ENCODE measurements around the gene CNTN2. TPM values are rescaled to one million over a fixed set of nuclear protein-coding genes. Genes with fewer than 3 reads are reported as not detected.
A peak's percentile ranks its signal among the peaks of the same experiment; 100 is the strongest.

CNTN2 gene, protein sequence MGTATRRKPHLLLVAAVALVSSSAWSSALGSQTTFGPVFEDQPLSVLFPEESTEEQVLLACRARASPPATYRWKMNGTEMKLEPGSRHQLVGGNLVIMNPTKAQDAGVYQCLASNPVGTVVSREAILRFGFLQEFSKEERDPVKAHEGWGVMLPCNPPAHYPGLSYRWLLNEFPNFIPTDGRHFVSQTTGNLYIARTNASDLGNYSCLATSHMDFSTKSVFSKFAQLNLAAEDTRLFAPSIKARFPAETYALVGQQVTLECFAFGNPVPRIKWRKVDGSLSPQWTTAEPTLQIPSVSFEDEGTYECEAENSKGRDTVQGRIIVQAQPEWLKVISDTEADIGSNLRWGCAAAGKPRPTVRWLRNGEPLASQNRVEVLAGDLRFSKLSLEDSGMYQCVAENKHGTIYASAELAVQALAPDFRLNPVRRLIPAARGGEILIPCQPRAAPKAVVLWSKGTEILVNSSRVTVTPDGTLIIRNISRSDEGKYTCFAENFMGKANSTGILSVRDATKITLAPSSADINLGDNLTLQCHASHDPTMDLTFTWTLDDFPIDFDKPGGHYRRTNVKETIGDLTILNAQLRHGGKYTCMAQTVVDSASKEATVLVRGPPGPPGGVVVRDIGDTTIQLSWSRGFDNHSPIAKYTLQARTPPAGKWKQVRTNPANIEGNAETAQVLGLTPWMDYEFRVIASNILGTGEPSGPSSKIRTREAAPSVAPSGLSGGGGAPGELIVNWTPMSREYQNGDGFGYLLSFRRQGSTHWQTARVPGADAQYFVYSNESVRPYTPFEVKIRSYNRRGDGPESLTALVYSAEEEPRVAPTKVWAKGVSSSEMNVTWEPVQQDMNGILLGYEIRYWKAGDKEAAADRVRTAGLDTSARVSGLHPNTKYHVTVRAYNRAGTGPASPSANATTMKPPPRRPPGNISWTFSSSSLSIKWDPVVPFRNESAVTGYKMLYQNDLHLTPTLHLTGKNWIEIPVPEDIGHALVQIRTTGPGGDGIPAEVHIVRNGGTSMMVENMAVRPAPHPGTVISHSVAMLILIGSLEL
- 0.51 TPM for total RNA-seq
- long read RNA-seq: 0 reads

DNA sequence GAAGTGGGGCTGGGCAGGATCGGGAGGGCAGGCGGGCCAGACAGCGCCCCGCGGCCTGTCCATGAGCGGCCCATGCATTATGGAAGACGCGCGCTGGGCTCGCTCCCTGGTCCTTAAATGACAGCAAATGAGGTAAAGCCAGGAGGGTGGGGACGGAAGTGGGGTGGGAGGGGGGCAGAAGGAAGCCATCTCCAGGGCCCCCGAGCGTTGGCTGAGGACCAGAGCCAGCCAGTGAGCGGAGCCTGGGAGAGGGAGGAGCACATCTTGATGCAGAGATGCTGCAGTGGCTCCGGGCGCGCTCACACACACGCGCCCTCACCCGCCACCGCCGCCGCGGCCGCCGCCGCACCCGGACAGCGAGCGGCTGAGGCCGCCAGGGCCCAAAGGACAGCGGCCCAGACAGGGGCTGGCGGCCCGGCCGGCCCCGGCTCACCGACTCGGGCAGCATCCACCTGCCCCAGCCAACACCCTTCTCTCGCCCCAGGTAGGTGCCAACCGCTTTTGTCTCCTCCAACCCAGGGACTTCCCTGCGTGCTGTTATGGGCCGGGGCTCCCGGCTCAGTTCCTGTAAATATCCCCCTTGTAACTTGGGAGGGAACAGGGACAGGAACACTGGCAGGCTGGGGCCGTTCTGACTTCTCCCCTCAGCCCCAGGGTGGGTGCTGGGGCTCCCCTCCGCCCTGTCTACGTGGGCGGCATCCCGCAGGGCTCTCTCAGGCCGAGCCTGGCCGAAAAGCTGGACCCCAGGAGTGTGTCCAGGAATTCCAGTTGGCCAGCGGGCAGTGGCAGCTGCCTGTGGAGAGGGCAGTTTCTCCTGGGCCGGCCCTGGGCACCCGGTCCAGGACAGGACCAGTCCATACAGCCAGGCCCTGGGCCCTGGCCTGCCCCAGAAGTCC lies at the start of gene CNTN2:
TSS of gene CNTN2 (plus strand) at position 302 of the 896 bp plus-strand sequence. CDS start 9,974 bp downstream, outside the sequence.
- ATAC-seq: no peak
- DNase-seq (ENCODE audit: missing footprints): no peak
- intact Hi-C loops (cut with DNase I): no loop called here

DNA sequence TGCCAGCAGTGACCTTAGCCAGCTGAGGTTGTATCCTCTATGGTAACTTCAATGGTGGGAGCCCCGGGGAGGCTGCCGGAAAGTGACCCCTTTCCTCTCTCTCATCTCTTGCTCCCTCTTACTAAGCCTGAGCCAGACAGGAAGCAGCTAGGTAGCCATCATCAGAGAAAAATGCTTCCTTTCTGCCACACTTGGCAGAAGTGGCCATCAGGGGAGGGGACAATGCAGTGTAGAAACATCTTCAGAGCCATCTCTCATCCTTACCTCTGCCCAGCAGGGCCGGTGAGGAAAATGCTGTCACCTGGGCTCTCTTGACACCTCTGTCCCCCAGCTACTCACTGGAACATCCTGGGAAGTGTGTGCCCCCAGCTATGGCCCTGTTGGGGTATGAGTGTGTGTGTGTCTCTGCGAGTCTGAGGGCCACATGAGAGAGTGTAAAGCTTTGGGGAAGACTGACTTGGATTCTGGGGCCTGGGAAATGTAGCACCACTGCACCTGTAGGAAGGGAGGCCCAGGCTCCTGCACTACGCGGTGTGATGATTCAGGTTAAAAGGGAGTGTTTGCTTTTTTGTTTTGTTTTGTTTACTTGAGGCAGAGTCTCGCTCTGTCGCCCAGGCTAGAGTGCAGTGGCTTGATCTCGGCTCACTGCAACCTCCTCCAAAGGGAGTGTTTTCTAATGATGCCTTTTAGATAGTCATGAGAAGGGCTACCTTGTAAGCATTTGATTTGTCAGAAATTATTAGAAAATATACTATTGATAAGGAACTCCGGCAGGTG lies 48.7 kb upstream of the CNTN2 start:
- DNase-seq (ENCODE audit: missing footprints) (no peak), ATAC-seq (no peak)
- intact Hi-C loops (cut with DNase I): no loop called here

DNA sequence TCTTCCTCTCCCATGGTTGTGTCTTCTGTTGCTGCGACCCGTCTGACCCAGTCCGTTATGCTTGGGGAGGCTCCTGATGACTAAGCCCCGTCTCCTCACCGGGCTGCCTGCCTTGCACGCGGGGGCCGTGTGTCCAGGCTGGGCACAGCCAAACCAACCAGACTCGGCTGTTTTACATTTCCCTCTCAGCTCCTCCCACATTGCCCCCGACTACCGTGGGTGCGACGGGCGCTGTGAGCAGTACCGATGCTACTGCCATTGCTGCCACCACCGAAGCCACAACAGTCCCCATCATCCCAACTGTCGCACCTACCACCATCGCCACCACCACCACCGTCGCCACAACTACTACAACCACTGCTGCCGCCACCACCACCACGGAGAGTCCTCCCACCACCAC lies 46.0 kb upstream of the CNTN2 start:
- ATAC-seq: no peak
- no peak for DNase-seq (ENCODE audit: missing footprints)
- intact Hi-C loops (cut with DNase I): no loop called here

DNA sequence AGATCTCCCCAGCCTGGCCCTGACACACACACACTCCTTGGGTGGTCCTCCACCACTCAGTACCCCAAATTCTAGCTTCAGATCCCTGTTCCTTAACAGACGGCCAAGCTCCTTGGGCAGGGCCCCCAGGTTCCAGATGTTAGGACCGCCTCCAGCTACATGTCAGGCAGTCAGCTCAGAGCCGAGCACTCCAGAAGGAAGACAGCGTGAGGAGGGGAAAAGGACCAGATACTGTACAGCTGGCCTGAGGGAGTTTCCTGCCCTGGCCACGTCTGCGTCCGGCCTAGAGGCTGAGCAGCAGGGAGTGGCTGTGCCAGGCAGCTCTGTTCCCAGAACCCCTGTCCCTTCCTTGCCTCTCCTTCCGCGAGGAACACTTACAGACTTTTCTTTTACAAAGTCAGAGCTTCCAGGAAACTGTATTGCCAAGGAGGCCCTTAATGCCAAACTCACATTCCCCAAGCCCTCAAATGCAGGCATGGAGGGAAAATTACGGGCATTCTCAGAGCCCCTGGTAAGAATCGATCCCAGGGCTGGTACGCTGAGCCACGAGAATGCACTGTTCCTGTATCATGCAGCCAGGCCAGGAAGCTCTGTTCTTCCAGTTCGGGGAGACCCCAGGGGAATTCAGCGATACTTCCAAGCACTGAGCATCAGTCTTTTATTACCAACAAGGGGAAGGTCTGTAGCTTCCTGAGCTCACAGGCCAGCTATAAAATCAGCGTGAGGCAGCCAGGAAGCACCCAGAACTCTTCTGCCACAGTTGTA lies 45.2 kb upstream of the CNTN2 start:
- ATAC-seq (peak; percentile 67), DNase-seq (ENCODE audit: missing footprints) (no peak)
- intact Hi-C loops (cut with DNase I): no loop called here

DNA sequence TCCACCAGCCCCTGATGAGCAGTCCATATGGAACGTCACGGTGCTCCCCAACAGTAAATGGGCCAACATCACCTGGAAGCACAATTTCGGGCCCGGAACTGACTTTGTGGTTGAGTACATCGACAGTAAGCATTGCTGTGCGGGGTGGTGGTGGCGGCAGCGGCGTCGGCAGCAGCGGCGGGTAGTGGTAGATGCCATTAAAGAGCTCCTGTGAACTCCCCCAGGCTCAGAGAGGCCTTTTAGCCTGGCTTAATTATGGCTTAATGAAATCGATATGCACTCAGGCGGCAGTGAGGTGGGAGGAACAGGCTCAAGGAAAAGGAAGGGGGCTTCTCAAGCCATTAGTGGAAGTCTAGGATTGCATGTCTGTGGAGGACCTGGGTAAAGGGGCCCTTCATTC lies 41.9 kb upstream of the CNTN2 start:
- DNase-seq (ENCODE audit: missing footprints): no peak
- ATAC-seq: no peak
- intact Hi-C loops (cut with DNase I): no loop called here

DNA sequence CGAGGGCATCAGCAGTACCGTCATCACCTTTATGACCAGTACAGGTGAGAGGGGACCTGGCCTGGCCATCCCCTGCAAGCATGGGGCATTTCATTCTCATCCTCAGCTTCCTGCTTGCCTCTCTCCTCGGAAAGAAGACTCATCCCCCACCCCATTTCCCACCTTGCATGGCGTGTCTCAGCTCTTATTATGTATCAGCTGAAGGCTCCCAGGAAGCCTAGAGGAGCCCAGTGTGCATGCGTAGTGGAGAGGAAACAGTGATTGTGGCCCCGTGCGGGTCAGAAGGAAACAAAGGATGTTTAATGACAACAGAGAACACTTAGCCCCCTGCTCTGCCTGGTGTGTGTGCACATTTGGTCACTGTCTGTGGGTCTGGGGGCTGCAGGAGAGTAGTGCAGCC lies 40.3 kb upstream of the CNTN2 start:
- DNase-seq (ENCODE audit: missing footprints): no peak
- ATAC-seq: no peak
- intact Hi-C loops (cut with DNase I): no loop called here

DNA sequence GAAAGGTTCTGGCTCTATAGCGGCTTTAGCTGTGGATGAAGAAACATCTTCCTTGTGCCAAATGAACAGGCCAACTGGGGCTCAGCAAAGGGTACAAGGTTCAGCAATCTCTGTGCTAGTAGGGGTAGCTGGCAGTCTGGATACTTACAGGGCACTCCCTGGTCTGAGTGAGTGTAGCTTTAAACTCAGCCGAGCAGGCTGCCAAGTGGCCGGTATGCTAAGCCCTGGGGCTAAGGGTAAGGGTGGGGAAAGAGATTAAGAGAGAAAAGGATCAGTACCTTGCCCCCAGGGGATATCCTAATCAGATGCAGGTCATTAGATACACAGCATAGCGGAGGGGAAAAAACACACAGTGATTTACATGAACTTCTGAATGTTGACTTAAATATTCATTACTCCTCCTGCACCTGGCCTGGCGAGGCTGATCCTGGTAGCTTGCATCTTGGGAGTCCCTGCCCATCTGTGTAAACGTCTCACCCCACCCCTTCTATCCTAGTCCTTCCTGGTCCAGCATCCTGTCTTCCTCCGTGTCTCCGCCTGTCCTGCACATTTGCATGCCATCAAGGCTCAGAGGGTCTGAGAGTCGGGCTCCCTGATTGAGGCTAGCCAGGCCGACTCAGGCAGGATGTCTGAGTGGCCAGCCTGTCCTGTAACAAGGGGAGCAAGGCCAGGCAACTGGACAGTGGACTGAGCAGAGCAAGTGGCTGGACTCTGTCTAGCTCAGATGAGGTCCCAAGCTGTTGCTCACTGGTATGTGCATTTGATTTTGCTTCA lies 39.5 kb upstream of the CNTN2 start:
- ATAC-seq (no peak), DNase-seq (ENCODE audit: missing footprints) (no peak)

DNA sequence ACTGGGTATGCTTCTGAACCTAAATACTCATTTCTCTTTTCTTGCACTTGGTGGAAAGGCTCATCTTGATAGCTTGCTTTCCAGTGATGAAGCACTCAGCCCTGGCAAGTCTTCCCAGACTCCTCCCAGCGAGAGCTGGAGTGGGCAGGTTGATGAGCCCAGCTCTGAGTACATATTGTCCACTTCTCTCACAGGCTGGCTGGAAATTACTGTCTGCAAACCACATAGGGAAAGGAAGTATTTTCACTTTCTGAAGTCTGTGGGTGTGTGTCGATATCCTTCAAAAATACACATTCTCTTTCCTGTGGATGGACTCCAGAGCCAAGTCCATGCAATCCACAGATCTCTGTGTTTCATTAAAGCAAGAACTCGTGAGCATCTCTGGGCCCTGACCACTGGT lies 38.7 kb upstream of the CNTN2 start:
- ATAC-seq: no peak
- DNase-seq (ENCODE audit: missing footprints): no peak
- intact Hi-C loops (cut with DNase I): no loop called here

More for the DNA sequence above, 39.5 kb upstream of the CNTN2 start:
- intact Hi-C loops (cut with DNase I): no loop called here

DNA sequence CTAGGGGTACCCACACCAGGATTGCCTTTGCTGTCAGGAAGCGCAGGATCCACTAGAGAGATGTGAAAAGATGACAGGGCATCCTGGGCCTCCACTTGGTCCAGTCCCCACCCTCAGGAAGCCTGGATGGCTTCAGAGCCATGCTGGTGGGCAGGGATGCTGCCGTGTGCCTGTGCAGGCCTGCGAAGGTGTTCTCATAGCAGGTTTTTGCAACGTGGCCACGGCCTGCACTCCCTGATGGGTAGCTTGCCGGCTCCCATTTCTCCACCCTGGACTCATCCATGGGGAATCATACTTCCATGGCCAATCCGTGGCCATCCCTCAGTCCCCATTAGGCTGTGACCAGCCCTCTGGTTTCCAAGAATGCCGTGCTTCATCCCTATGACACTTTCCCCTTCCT lies 34.1 kb upstream of the CNTN2 start:
- DNase-seq (ENCODE audit: missing footprints): no peak
- intact Hi-C loops (cut with DNase I): no loop called here
- no peak for ATAC-seq

DNA sequence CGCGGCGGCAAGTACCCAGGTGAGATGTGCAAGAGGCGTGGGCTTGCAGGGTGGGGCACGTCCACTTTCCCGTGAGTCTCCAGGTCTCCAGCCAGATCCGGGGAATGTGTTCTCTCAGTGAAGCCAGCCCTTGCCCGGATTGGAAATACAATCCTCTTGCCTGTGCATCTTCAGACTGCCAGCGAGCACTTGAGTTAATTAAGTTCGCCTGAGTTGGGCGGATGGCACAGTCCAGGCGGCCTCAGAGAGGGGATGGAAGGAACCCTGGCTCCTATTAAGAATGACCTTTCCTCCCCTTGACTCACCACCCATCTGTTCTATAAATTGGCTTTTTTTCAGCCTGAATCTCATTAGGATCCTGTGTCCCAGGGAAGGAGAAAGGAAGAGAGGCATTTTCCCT lies 33.3 kb upstream of the CNTN2 start:
- DNase-seq (ENCODE audit: missing footprints) (no peak), ATAC-seq (no peak)
- intact Hi-C loops (cut with DNase I): no loop called here

DNA sequence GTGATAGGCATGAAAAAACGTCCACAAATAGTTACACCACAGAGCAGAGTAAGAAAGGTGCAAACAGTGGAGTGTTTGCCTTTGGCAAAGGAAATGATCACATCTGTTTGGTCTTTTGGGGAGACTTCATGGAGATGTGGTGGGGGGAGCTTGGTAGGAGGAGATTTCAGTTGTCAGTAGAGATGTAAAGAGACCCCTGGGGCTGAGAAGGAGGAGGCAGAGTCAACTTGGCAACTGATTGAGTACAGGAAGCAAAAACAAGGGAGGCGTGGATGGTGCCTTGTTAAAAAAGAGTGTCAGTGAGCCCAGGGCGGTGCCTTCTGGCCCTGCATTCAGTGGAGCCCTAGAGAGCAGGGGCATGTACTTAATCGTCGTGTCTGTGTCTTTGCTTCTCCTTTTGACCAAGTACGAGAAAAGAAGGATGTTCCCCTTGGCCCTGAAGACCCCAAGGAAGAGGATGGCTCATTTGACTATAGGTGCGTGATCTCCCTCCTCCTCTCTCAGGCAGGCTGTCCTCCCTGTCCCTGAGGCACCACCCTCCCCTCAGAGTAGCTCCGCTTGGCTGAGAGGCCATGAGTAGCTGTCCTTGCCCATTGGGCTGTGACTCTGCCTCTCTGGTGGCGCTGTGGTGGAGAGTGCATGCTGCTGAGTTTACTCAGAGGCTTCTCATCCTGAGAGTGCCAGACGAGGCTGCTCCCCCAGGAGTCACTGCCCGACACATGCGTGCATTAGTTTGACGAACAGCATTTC lies 30.4 kb upstream of the CNTN2 start:
- DNase-seq (ENCODE audit: missing footprints) (no peak), ATAC-seq (no peak)
- intact Hi-C loops (cut with DNase I): no loop called here

DNA sequence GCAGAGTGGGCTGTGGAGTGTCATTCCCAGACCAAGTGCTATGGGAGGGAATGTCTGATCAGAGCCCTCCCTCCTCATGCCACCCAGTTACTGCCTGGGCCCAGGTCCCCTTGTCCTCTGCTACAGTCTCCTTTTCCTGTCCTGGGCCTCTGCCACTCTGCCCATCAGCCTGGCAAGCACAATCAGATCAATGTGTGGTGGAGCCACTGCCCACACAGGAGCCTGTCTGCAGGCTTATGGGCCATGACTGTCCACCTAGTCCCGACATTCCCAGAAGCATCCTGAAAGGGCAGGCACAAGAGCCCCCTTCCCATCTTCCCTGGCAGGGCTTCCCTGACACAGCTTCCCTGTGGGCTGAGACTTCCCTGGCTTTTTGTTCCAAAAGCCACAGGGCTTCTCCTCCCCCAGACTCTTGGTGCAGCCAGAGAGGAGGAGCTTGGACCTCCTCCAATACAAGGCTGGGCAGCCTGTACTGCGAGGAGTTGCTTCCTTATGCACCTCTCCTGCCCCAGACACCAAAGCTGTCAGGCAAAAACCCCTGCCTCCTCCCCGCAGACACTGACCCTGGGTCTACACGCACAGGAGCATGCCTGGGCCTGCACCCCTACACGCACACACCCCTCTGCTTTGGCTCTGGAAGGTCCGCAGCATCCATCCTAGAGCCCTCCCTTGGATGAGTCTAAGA lies 29.2 kb upstream of the CNTN2 start:
- ATAC-seq (peak; percentile 62), DNase-seq (ENCODE audit: missing footprints) (no peak)
- intact Hi-C loops (cut with DNase I): no loop called here

DNA sequence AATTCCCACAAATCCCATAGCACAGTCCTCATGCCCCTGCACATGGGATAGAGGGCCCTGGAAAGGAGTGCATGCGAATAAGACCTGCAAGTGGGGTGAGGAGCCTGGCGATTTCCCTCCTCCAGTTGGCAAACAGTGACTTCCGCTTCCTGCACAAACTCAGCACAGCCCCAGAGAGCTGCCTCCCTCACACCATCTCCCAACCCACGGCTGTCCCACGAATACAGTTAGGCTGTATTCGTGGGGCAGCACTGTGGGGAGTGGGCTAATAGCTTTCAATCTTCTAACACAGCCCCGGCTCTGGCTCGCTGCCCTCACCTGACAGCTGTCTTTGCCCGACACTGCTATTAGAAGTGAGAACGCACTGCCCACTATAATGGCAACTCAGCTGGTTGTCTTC lies 28.2 kb upstream of the CNTN2 start:
- intact Hi-C loops (cut with DNase I): no loop called here
- ATAC-seq (no peak), DNase-seq (ENCODE audit: missing footprints) (no peak)

DNA sequence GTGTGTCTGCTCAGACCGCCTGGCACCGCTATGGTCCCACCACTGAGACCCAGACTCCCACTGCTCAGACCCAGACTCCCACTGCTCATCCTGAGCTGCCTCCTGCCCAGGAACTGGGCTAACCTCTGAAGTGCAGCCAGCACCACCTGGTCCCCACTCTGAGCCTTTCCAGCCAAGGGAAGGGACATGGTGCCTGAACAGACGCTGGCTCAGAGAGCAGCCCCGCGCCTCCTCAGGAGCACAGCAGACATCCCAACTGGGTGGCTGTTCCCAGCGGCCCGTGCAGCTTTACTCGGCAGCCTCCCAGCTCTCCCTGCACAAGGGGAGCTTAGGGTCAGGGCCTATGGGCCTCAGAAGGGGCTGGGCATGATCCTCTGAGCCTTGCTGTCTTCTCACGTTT lies 27.8 kb upstream of the CNTN2 start:
- intact Hi-C loops (cut with DNase I): no loop called here
- DNase-seq (ENCODE audit: missing footprints) (no peak), ATAC-seq (no peak)

DNA sequence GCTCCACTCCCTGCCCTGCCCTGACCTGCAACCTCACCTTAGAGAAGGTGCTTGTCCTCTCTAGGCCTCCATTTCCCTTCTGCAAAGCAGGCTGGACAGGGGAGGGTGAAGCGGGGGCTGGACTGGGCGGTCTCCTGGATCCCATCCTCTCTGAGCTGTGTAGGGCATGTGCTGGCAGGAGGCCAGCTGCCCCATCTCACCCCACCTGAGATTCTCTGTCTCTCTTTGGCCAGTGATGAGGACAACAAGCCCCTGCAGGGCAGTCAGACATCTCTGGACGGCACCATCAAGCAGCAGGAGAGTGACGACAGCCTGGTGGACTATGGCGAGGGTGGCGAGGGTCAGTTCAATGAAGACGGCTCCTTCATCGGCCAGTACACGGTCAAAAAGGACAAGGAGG lies 26.9 kb upstream of the CNTN2 start:
- no peak for DNase-seq (ENCODE audit: missing footprints)
- intact Hi-C loops (cut with DNase I): no loop called here
- ATAC-seq: no peak

All from Right ventricle myocardium inferior (tissue), 1 donor.